Stimulated activated CD4-positive, alpha-beta T cell treated with anti-CD3 and anti-CD28 coated beads, Interleukin-1b, Interleukin-23, amount 100 ng/mL, for 1 hour (primary cell): ENCODE data around the gene RDH13.
"Not testable (repeated sequence)": the region's sequence is repeated elsewhere in the genome, so short reads cannot be mapped to it uniquely, and the experiment has no call there.

Experiments
- DNase-seq, 2 donors: peaks; one replicate each; pipeline ENCODE4 v3.0.0-alpha.2; 2020; ENCODE audit warnings: low read depth in 2 of 2

Gene RDH13

DNA sequence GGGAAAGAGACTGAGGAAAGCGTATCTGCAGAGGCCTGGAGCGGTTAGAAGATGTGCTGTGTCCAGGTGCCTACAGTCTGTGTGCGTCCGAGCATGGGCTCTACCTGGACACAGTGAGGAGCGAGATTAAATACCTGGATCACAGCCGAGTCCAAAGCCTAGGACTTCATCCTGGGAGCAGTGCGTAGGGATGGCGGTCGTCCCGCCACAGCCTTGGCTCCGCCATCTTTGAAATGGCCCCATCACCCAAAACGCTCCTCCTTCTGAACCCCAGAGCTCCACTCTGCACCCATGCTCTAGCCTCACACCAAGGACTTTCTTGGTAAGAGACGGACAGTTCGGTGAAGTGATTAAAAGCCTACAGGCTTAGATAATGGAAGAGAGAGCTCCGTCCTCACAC is 44.7 kb downstream of the RDH13 start:
- DNase-seq: no peak

- DNase-seq: no peak
Observed at GRCh38 chr19:55016017-55016416, 46.9 kb downstream of the RDH13 start.

DNA sequence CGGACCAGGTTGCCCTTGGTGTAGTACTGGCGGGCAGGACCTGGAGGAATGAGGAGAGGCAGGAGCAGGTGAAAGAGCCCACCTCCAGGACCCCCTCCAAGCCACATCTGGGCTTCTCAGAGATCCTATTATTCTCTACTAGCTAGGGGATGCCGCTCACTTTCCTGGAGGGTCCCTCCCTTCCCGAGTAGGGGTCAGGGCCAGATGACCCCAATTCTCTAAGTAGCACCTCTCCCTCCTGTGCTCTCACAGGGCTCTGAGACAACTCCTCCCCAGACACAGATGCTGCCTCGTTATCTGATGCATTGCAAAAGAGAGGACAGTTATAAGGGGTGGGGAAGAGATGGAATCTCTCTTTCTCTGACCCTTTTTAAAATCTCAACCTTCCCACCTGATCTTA is 47.8 kb downstream of the RDH13 start:
- DNase-seq: no peak

DNA sequence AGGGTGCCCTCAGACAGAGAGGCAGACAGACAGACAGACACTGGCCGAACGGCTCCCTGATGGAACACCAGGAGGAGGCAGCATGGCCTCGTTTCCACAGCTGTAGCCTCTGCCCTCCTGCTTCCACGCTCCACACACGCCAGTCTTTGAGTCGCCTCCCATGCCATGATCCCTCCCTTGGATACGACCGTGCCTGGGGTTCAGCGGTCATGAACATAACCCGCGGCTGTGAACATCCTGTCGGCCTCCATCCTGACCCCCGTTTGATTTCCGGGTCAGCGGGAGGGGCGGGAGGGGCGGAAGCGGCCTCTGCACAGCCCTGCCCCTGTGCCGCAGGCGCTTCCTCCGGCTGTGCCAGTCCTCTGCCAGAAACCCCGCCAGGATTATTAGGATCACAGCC is 48.2 kb downstream of the RDH13 start:
- no peak for DNase-seq

DNA sequence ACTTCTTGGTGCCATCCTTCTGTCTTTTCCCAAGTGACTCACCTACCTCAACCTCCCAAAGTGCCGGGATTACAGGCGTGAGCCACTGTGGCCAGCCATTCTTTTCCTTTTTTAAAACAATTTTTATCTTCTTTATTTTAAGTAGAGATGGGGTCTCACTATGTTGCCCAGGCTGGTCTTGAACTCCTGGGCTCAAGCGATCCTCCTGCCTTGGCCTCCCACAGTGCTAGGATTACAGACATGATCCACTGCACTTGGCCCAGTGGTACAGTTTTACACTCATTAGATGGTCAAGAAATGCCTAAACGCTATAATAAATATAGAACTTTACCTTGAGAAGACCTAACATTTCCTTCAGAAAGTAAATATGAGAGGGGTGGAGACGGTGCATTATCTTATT is 49.4 kb downstream of the RDH13 start:
- no peak for DNase-seq

DNA sequence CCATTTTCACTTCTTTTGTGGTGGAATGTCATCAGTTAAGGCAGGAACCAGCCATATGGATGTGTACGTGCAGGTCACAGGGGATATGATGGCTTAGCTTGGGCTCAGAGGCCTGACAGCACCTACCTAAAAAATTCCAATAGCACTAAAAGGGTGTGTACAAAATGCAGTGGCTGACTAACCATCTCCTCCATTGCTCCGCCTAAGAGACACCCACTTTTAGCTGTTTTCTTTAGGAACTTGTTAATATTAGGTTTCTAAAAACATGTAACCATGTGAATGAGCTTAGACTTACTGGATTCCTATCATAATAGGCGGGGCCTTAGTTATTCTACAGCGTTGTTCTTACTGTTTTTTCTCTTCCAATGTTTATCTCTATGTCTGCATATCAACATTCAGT is 50.6 kb downstream of the RDH13 start:
- DNase-seq: no peak

DNA sequence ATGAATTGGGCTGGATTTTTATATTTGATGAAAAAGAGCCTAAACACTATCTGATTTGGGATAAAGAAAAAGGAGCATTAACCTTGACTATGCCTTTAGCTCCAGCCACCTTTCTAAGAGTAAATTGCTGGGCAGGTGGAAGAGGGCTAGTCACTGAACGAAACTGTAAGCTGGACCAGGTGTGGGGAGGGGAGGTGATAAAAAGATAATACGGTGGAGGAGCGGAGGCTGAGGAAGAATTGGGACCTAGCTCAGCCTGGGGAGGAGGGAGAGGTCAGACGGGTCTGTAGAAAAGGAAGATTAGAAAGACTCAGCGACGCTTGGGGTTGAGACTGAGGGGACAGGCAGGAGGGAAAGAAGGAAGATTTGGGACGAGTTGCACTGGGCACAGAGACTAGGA is 52.4 kb downstream of the RDH13 start:
- DNase-seq: not testable (repeated sequence)

DNA sequence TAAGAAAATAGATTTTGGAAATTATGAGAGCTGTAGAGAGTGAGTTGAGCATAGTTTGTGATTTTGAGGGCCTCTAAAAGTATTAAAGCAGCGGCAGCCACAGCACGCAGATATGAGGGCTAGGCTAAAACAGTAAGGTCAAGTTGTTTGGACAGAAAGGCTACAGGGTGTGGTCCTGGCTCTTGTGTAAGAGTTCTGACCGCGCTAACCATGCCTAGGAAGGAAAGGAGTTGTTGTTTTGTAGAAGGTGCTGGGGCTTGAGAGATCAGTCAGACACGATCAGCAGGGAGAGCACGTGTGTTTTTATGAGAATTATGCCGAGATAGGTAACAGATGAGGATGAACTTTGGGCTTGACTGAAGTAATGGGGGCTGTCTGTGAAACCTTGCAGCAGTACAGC is 54.2 kb downstream of the RDH13 start:
- DNase-seq: not testable (repeated sequence)

DNA sequence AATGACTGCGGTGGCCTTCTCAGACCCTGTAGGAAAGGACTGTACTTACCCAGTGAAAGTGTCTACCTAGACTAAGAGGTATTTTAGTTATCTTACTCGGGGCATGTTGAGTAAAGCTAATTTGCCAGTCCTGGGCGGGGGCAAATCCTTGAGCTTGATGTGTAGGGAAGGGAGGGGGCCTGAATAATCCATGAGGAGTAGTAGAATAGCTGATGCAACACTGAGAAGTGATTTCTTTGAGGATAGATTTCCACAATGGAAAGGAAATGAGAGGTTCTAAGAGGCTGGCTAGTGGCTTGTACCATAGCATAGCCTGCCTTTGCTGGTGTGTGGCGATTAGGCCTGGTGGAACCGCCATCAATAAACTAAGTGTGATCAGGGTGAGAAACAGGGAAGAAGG is 54.8 kb downstream of the RDH13 start:
- not testable (repeated sequence) for DNase-seq

- not testable (repeated sequence) for DNase-seq
Observed at GRCh38 chr19:55007537-55007936, 55.4 kb downstream of the RDH13 start.

GRCh38 chr19:55006795-55007194 is 56.2 kb downstream of the RDH13 start:
- DNase-seq: not testable (repeated sequence)

- no peak for DNase-seq
Observed at GRCh38 chr19:55005684-55006488, 57.1 kb downstream of the RDH13 start.

DNA sequence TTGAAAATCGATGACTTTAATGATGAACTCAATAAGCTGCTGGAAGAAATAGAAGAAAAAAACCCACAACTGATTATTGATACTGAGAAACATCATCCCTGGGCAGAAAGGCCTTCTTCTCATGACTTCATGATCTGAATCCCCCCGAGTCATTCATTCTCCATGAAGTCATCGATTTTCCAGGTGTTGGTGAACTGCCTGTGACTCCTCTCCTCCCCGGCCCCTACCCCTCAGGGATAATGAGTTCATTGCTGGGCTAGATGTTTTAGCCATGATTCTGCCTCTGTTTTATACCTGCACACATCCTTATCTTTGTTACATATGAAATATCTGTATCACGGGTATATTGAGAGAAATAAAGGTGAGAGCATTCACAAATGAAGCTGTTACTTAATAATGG is 62.2 kb downstream of the RDH13 start:
- DNase-seq: no peak

DNA sequence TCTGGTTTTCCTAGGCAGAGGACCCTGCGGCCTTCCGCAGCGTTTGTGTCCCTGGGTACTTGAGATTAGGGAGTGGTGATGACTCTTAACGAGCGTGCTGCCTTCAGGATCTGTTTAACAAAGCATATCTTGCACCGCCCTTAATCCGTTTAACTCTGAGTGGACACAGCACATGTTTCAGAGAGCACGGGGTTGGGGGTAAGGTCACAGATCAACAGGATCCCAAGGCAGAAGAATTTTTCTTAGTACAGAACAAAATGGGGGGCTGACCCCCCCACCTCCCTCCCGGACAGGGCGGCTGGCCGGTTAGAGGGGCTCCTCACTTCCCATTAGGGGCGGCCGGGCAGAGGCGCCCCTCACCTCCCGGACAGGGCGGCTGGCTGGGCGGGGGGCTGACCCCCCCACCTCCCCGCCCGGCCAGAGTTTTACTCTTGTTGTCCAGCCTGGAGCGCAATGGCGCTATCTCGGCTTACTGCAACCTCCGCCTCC is 64.2 kb downstream of the RDH13 start:
- DNase-seq: not testable (repeated sequence)

DNA sequence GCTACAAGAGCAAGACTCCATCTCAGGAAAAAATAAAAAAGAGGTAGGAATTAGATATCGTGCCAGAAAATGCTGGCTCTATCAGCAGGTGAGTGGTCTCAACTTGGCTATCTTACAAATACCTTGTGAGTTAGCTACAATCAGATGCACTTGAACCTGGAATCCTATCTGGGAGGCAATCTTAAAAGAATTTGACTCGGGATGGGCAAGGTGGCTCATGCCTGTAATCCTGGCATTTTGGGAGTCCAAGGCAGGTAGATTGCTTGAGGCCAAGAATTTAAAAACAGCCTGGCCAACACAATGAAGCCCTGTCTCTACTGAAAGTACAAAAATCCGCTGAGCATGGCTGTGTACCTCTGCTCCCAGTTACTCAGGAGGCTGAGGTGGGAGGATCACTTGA is 67.4 kb downstream of the RDH13 start:
- no peak for DNase-seq
